Suprapubic skin (tissue), 4 donors: ENCODE data around the gene METTL13.

ENCODE experiments used
- CTCF ChIP-seq, 2 donors: fragments of 200-600 bp in 1 of 2; fragments of 450-650 bp in 1 of 2; sonication (generic) in 1 of 2; IDR thresholded peaks; one replicate each; pipeline ENCODE4 v1.5.1; 2016 to 2019; ENCODE audit warnings: antibody characterized with exemption in 2 of 2, mild to moderate bottlenecking in 1 of 2, moderate library complexity in 1 of 2
- POLR2A ChIP-seq, 2 donors: fragments of 450-650 bp; IDR thresholded peaks; one replicate each; pipeline ENCODE4 v1.6.1; 2017; ENCODE audit warnings: antibody characterized with exemption in 2 of 2, mild to moderate bottlenecking in 2 of 2, moderate library complexity in 2 of 2
- POLR2AphosphoS5 ChIP-seq, 3 donors: sonication (generic); formaldehyde crosslinking; IDR thresholded peaks; one replicate each; pipeline ENCODE4 v1.6.1; 2017; ENCODE audit warnings: antibody characterized with exemption in 3 of 3

- TF ChIP-seq POLR2A (IDR thresholded peaks at IDR 0.05) (no peak), POLR2AphosphoS5 (IDR thresholded peaks at IDR 0.05) (no peak), CTCF (IDR thresholded peaks at IDR 0.05) (no peak)
Measured at GRCh38 chr1:171834821-171835220, 53.4 kb downstream of the METTL13 start.
